NT2/D1 (cell line): Measurements from ENCODE around the gene HRH2.

Experiments used
- SUZ12 ChIP-seq: IDR thresholded peaks from 2 replicates; pipeline ENCODE4 v1.6.1; 2011; ENCODE audit not compliant: insufficient read length, insufficient read depth; ENCODE audit errors: extremely low read depth
- YY1 ChIP-seq: IDR thresholded peaks from 2 replicates; pipeline ENCODE4 v1.6.1; 2011; ENCODE audit not compliant: insufficient read length, insufficient read depth
- ZNF274 ChIP-seq: IDR thresholded peaks from 2 replicates; pipeline ENCODE4 v1.6.1; 2011; ENCODE audit warnings: mild to moderate bottlenecking, low read depth, low read length

GRCh38 chr5:175664723-175665122, 6.9 kb downstream of the HRH2 start:
- no peak for TF ChIP-seq YY1
- TF ChIP-seq SUZ12 = no peak
- no peak for TF ChIP-seq ZNF274
